Nephron progenitor cell (in vitro differentiated cells): ENCODE measurements around the gene RAPGEF2.

Source experiments
- DNase-seq: peaks from one replicate; pipeline ENCODE4 v3.0.0; 2021
- H3K27ac Mint-ChIP-seq: 2 replicates; pipeline ENCODE4 v1.8.0; 2021; ENCODE audit warnings: mild to moderate bottlenecking, moderate library complexity, mixed read lengths
- H3K27me3 Mint-ChIP-seq: 2 replicates; pipeline ENCODE4 v1.8.0; 2021; ENCODE audit warnings: mild to moderate bottlenecking, low read depth, mixed read lengths; ENCODE audit not compliant: poor library complexity
- H3K36me3 Mint-ChIP-seq: 2 replicates; pipeline ENCODE4 v1.8.0; 2021; ENCODE audit warnings: low read depth, mixed read lengths
- H3K4me1 Mint-ChIP-seq: 2 replicates; pipeline ENCODE4 v1.8.0; 2021; ENCODE audit warnings: mixed read lengths
- H3K4me3 Mint-ChIP-seq: 2 replicates; pipeline ENCODE4 v1.8.0; 2021; ENCODE audit warnings: mild to moderate bottlenecking, moderate library complexity, mixed read lengths
- H3K9me3 Mint-ChIP-seq: 2 replicates; pipeline ENCODE4 v1.8.0; 2021; ENCODE audit warnings: mild to moderate bottlenecking, moderate library complexity, mixed read lengths
- CTCF ChIP-seq: fragments of 200-600 bp; sonication (generic); IDR thresholded peaks from 2 replicates; pipeline ENCODE4 v1.5.0; 2021; ENCODE audit warnings: antibody characterized with exemption

RAPGEF2 gene

GRCh38 chr4:159121371-159121770 is 18.5 kb downstream of the RAPGEF2 start:
- H3K27me3 Mint-ChIP-seq: peaks cover 2% of the 10 kb centered on the region
- no peaks in the 10 kb centered on the region for H3K4me1 Mint-ChIP-seq
- peaks cover 36% of the 10 kb centered on the region for H3K36me3 Mint-ChIP-seq
- peaks cover 13% of the 10 kb centered on the region for H3K9me3 Mint-ChIP-seq
- TF ChIP-seq CTCF: no peak
- DNase-seq: no peak
- H3K27ac Mint-ChIP-seq: no peak overlapping the region
- H3K4me3 Mint-ChIP-seq: no peak overlapping the region

DNA sequence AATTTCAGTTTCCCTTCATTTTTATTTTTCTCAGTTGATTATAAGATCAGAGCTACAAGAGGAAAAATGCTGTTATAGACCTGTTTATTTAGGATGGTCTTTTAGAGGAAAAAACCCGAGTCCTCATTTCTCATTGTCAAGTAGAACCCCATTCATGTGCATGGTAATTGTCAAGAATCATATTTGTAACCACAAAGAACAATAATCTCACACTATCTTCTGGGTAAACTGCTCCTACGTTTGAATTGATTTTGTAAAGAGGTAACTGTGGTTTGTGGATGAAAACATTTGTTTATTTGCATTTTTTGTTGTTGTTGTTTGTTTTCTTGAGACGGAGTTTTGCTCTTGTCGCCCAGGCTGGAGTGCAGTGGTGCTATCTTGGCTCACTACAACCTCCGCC is 23.8 kb downstream of the RAPGEF2 start:
- H3K36me3 Mint-ChIP-seq: peaks cover 18% of the 10 kb centered on the region
- H3K27ac Mint-ChIP-seq: no peak overlapping the region
- peaks cover 5% of the 10 kb centered on the region for H3K9me3 Mint-ChIP-seq
- peaks cover 5% of the 10 kb centered on the region for H3K4me1 Mint-ChIP-seq
- H3K4me3 Mint-ChIP-seq: no peak overlapping the region
- DNase-seq: no peak
- no peak for TF ChIP-seq CTCF
- H3K27me3 Mint-ChIP-seq: peaks cover 2% of the 10 kb centered on the region

DNA sequence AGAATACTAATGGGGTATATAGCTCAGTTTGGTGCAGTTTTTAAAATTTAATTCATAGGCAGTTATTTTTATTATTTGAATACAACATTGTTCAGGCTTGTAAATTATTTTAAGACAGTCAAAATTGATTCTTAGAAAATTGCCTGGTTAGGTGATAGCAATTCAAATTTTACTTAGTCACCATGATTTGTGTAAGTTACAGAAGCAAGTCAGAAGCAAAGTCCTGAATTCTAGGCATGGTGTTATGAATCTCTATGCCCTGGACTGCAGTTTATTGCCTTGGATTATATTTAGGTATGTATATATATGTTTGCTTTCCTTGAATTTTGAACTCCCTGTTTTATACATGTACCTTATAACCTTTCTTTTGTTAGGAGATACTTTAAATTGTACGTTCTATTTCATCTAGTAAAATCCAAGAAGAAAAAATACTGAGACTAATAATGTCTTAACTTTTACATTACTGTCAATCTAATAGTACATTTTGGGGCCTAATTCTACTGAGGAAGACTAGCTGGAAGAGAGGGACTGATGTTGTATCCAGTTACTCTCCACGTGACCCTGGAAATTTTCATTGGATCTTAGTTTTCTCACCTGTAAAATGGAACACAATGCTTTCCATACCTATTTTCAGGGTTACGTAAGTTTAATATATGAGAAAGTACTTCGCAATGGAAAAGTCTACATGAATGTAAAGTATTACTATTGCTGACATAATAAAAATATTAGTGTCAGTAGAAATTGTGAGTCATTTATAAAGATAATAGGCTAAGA is 25.1 kb downstream of the RAPGEF2 start:
- TF ChIP-seq CTCF: no peak
- peaks cover 5% of the 10 kb centered on the region for H3K4me1 Mint-ChIP-seq
- H3K27ac Mint-ChIP-seq: no peak overlapping the region
- H3K9me3 Mint-ChIP-seq: peaks cover 4% of the 10 kb centered on the region
- peaks cover 2% of the 10 kb centered on the region for H3K27me3 Mint-ChIP-seq
- no peak for DNase-seq
- H3K4me3 Mint-ChIP-seq: no peak overlapping the region
- H3K36me3 Mint-ChIP-seq: peaks cover 18% of the 10 kb centered on the region

DNA sequence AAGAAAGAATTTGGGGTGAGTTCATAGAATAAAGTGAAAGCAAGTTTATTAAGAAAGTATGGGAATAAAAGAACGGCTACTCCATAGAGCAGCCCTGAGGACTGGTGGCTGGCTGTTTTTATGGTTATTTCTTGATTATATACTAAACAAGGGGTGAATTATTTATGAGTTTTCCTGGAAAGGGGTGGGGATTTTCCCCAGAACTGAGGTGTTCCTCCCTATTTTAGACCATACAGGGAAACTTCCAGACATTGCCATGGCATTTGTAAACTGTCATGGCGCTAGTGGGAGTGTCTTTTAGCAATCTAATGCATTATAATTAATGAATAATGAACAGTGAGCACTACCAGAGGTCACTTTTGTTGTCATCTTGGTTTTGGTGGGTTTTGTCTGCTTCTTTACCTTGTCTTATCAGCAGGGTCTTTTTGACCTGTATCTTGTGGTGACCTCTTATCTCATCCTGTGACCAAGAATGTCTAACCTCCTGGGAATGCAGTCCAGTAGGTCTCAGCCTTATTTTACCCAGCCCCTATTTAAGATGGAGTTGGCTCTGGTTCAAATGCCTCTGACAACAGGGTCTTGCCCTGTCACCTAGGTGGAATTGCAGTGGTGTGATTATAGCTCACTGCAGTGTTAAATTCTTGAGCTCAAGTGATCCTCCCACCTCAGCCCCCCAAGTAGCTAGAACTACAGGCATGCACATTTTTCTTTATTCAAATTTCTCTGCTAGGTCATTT is 27.1 kb downstream of the RAPGEF2 start:
- H3K36me3 Mint-ChIP-seq: peaks cover 21% of the 10 kb centered on the region
- H3K27ac Mint-ChIP-seq: no peak overlapping the region

GRCh38 chr4:159131564-159131963 is 28.7 kb downstream of the RAPGEF2 start:
- no peak overlapping the region for H3K27ac Mint-ChIP-seq
- H3K4me3 Mint-ChIP-seq: no peak overlapping the region
- no peaks in the 10 kb centered on the region for H3K27me3 Mint-ChIP-seq
- TF ChIP-seq CTCF: no peak
- H3K4me1 Mint-ChIP-seq: peaks cover 5% of the 10 kb centered on the region
- no peak for DNase-seq
- H3K9me3 Mint-ChIP-seq: no peaks in the 10 kb centered on the region
- peaks cover 23% of the 10 kb centered on the region for H3K36me3 Mint-ChIP-seq

More for the DNA sequence above, 27.1 kb downstream of the RAPGEF2 start:
- peaks cover 5% of the 10 kb centered on the region for H3K4me1 Mint-ChIP-seq
- no peak overlapping the region for H3K4me3 Mint-ChIP-seq
- no peak for TF ChIP-seq CTCF
- no peaks in the 10 kb centered on the region for H3K9me3 Mint-ChIP-seq
- no peak for DNase-seq
- H3K27me3 Mint-ChIP-seq: peaks cover 2% of the 10 kb centered on the region
